Activated T-cell treated with anti-CD3 and anti-CD28 coated beads for 1 hour (primary cell): ENCODE data around the gene SCN3B.

Experiments used
- DNase-seq: peaks from one replicate; pipeline ENCODE4 v3.0.0-alpha.2; 2020; ENCODE audit warnings: low read depth

SCN3B gene

GRCh38 chr11:123594921-123595320, 59.5 kb downstream of the SCN3B start:
- DNase-seq, result no peak

- DNase-seq, result no peak
These were observed 60.1 kb downstream of the SCN3B start for GRCh38 chr11:123594188-123594901.

- no peak for DNase-seq
These were observed 60.9 kb downstream of the SCN3B start for GRCh38 chr11:123593570-123593969.

- no peak for DNase-seq
These were observed 64.0 kb downstream of the SCN3B start for GRCh38 chr11:123590296-123590912.

GRCh38 chr11:123588864-123589262, 65.6 kb downstream of the SCN3B start:
- no peak for DNase-seq

GRCh38 chr11:123588117-123588863, 66.1 kb downstream of the SCN3B start:
- DNase-seq, result no peak

- DNase-seq, result no peak
These were observed 66.9 kb downstream of the SCN3B start for GRCh38 chr11:123587559-123587958.

GRCh38 chr11:123587044-123587443, 67.4 kb downstream of the SCN3B start:
- DNase-seq, result no peak

- no peak for DNase-seq
These were observed 67.9 kb downstream of the SCN3B start for GRCh38 chr11:123586568-123586967.

GRCh38 chr11:123585706-123586105, 68.7 kb downstream of the SCN3B start:
- no peak for DNase-seq

DNA sequence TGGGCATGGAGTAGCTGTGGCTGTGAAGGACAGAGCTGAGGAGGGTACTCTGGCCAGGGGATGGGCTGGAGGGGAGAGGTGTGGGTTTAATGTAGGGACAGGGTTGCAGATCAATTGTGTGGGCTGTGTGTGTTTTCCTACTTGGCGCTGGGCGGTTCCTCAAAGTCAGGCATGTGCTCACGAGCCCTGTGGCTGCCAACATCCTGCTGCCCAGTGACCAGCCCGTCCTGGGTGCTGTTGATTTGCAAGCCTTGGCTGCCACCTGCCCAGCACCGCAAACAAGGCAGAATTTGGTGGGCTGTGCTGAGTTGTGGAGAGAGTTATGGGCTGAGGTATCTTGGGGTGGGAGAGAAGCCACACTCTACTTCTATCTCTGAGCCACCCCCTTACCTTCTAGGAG, 69.2 kb downstream of the SCN3B start:
- no peak for DNase-seq

- DNase-seq, result no peak
These were observed 69.7 kb downstream of the SCN3B start for GRCh38 chr11:123584737-123585136.

DNA sequence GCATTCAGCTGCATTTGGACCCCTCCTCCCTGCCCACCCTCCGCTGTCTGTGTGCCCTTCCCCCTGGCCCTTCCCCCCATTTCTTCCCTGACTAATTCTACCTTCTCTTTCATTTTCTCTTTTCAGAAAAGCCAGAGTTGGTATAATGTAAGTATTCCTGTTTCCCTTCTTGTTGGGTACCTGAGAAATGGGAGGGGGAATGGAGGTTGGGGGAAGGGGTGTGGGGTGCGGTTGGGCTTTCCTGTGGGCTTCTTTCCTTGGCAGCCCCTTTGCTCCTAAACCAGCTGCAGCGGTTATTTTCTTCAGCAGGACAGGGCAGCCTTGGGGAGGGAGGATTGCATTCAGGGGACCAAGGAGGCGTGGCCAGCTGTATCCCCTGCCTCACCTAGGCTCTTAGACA, 70.2 kb downstream of the SCN3B start:
- DNase-seq, result no peak

DNA sequence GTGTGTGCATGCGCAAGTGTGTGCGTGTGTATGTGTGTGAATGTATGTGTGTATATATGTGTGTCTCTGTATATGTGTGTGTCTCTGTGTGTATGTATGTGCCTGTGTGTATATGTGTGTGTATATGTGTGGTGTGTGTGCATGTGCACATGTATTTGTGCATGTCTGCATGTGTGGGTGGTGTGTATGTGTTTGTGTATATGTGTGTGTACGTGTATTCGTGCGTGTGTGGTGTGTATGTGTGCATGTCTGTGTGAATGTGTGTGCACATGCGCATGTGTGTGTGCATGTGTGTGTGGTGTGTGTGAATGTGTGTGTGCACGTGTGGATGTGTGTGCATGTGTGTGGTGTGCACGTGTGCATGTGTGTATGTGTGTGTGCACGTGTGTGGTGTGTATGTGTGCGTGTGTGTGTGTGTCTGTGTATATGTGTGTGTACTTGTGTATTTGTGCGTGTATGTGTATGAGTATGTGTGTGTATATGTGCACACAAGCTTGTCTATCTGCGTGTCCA, 71.4 kb downstream of the SCN3B start:
- DNase-seq, result no peak

GRCh38 chr11:123581651-123582399, 72.6 kb downstream of the SCN3B start:
- DNase-seq, result no peak

- DNase-seq, result peak; percentile 42
These were observed 73.7 kb downstream of the SCN3B start for GRCh38 chr11:123580557-123581275.

GRCh38 chr11:123580137-123580536, 74.3 kb downstream of the SCN3B start:
- no peak for DNase-seq

DNA sequence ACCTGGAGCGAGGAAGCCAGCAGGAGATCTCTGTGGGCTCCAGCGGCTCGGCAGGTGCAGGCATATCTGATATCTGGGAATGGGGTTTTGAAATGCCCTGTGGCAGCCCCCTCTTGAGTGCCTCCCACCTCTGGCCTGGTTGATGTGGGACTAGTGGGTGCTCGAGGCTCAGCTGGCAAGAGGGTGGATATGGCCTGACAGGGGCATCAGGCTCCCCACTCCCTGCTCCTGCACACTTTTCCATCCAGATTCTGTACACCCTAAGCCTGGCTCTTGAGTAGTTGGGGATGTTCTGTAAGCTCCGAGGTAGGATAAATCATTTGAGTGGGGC, 75.0 kb downstream of the SCN3B start:
- DNase-seq, result no peak
